Neural progenitor cell (in vitro differentiated cells): Measurements from ENCODE around the gene GABRB1.

ENCODE experiments used
- EZH2 ChIP-seq: fragments of 200-600 bp; sonication (generic); IDR thresholded peaks from 2 replicates; pipeline ENCODE4 v1.6.1; 2017; ENCODE audit warnings: antibody characterized with exemption, mild to moderate bottlenecking, moderate library complexity
- EZH2phosphoT487 ChIP-seq: fragments of 200-600 bp; sonication (generic); IDR thresholded peaks from 2 replicates; pipeline ENCODE4 v1.6.1; 2017; ENCODE audit warnings: antibody characterized with exemption

DNA sequence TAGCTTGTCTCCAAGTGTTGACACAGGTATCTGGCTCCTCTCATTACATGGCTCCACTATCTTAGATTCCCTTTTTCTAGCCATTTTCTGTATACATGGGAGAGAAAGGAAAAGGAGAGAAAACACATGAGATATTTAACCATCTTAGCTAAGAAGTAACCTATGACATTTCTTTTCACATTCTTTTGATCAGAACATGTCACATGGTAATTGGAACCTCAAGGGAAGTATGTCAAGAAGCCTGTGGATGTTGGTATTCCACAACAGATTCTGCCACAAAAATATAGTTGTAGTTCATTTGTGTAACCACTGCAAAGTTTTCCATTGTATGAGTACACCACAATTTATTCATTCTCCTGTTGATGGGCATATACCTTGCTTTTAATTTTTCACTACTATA is 18.7 kb upstream of the GABRB1 start:
- TF ChIP-seq EZH2 (no peak), EZH2phosphoT487 (no peak)
